HL-60 (cell line): ENCODE data around the gene RYR2.

Experiments used
- DNase-seq, 2 experiments: peaks; one replicate each; pipeline ENCODE4 v3.0.0-alpha.2; 2010 to 2020; ENCODE audit warnings: low read depth in 1 of 2, low spot score in 1 of 2
- H3K27ac ChIP-seq: fragments of 250-450 bp; sonication (Bioruptor Pico); replicated peaks from 2 replicates; pipeline ENCODE4 v1.5.1; 2020; ENCODE audit warnings: mild to moderate bottlenecking, moderate library complexity
- H3K27me3 ChIP-seq: fragments of 250-450 bp; sonication (Bioruptor Pico); 2 replicates; pipeline ENCODE4 v1.5.1; 2021; ENCODE audit warnings: mild to moderate bottlenecking, moderate library complexity; ENCODE audit not compliant: insufficient read depth, poor library complexity, severe bottlenecking
- H3K4me3 ChIP-seq: replicated peaks from 2 replicates; pipeline ENCODE4 v1.5.1; 2011; ENCODE audit warnings: mild to moderate bottlenecking, control low read depth, low read length; ENCODE audit not compliant: insufficient read depth
- CTCF ChIP-seq: IDR thresholded peaks from one replicate; pipeline ENCODE4 v1.5.1; 2011; ENCODE audit warnings: low read length, control low read depth, inconsistent platforms; ENCODE audit not compliant: insufficient read depth
- GABPA ChIP-seq: IDR thresholded peaks from 2 replicates; pipeline ENCODE4 v1.6.1; 2012; ENCODE audit warnings: low read depth
- POLR2AphosphoS5 ChIP-seq: IDR thresholded peaks from 2 replicates; pipeline ENCODE4 v1.6.1; 2012; ENCODE audit warnings: low read depth
- REST ChIP-seq: IDR thresholded peaks from 2 replicates; pipeline ENCODE4 v1.6.1; 2012; ENCODE audit warnings: low read depth; ENCODE audit not compliant: insufficient replicate concordance
- SPI1 ChIP-seq: IDR thresholded peaks from 2 replicates; pipeline ENCODE4 v1.6.1; 2012; ENCODE audit warnings: low read depth, mild to moderate bottlenecking, borderline replicate concordance

The RYR2 gene

DNA sequence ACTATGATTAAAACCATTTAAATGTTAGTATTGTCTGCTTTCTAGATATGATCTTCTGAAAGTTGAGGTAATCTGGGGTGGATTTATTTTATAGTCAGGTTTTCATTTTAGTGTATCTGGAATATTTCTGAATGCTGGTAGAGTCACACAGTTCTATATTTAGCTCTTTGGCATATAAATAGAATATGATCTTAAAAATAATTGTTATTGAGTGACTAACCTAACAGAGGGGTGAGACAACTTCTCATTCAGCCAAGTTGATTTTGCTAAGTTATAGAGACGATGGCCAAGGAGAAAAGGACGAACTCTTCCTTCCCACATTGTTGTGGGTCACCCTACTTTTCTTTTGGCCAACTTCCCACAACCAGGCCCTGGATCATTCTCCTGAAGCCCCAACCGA lies 30.6 kb upstream of the RYR2 start:
- Histone ChIP-seq H3K4me3 (no peak overlapping the region), H3K27me3 (no peaks in the 10 kb centered on the region), H3K27ac (no peak overlapping the region)
- TF ChIP-seq CTCF (no peak), POLR2AphosphoS5 (no peak), SPI1 (no peak), GABPA (no peak), REST (no peak)
- DNase-seq: no peak

DNA sequence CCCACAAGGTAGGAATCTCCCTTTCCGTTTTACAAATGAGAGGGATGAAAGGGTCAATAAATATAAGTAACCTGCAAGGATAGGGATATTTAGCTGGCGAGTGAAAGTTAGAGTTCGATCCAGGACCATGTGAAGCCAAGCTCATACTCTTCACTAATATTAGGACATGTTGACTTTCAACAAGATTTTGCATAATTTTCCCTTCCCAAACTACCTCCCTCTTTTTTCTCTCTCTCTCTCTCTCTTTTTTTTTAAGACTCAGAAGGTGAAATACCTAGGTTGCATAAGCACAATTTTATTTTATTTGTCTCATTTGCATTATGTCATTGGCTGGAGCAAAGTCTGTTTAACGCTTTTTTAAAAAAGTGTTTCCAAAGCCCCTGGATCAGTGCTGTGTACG lies 29.6 kb upstream of the RYR2 start:
- Histone ChIP-seq H3K4me3 (no peak overlapping the region), H3K27ac (no peak overlapping the region), H3K27me3 (no peaks in the 10 kb centered on the region)
- no peak for TF ChIP-seq CTCF
- TF ChIP-seq SPI1: no peak
- TF ChIP-seq POLR2AphosphoS5: no peak
- TF ChIP-seq GABPA: no peak
- TF ChIP-seq REST: no peak
- DNase-seq: no peak

DNA sequence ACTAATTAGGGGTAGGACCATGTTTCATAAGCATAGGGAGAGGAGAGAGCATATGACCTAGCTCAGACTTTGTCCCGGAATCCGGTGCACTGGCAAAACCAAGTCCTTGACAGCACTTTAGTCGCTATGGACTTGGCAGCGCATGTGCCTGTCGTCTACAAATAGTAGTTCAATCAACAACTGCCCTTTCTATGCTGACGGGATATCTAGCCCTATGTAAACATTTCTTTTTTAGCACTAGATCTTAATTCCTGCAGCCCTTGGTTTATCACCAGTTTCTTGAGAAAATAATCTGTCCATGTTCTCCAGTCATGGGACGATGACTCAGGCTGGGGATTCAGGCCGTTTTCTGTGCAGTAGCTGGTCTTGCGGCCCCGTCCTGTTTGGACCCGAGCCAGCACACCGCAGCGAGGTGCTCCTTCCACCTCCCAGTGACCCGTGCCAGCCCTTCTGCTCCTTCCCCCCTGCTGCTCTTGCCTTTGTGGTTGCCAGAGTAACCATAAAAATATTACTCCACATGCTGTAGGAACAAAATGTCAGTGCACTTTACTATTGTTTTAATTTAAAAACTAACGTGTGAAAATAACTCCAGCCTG lies 29.1 kb upstream of the RYR2 start:
- no peak for DNase-seq

More for the DNA sequence above, 29.1 kb upstream of the RYR2 start:
- Histone ChIP-seq H3K27me3 (no peaks in the 10 kb centered on the region), H3K27ac (no peak overlapping the region), H3K4me3 (no peak overlapping the region)
- TF ChIP-seq CTCF (no peak), REST (no peak), GABPA (no peak), POLR2AphosphoS5 (no peak), SPI1 (no peak)
